SK-N-SH (cell line): Measurements from ENCODE around the gene DMBT1. TPM values are rescaled to one million over a fixed set of nuclear protein-coding genes. Genes with fewer than 3 reads are reported as not detected.

ENCODE experiments used
- CTCF ChIA-PET: fragments of 300-600, 350-600 bp; formaldehyde crosslinking; extraction: SDS; loops from one replicate; lab custom pipeline; 2021; lab: Yijun Ruan, JAX
- POLR2A ChIA-PET: fragments of 350-600 bp; sonication (Branson Sonifier 250); formaldehyde crosslinking; extraction: SDS; loops from one replicate; lab custom pipeline; 2020; ENCODE audit warnings: antibody characterized with exemption, inconsistent platforms; lab: Yijun Ruan, JAX
- DNase-seq: peaks from one replicate; pipeline ENCODE4 v3.0.0; 2012
- H2AFZ ChIP-seq: fragments of 200-600 bp; sonication (generic); 2 replicates; pipeline ENCODE4 v1.8.1; 2016; ENCODE audit warnings: antibody characterized with exemption, mild to moderate bottlenecking, low read depth
- H3F3A ChIP-seq: fragments of 200-600 bp; sonication (generic); replicated peaks from 2 replicates; pipeline ENCODE3; 2016; ENCODE audit warnings: antibody characterized with exemption, mild to moderate bottlenecking; ENCODE audit not compliant: insufficient read depth
- H3K27ac ChIP-seq, 2 experiments: fragments of 200-500 bp in 1 of 2; fragments of 200-600 bp in 1 of 2; sonication (Bioruptor generic) in 1 of 2; sonication (generic), shearing (Covaris generic) in 1 of 2; 2 replicates each; pipeline versions ENCODE4 v1.5.1 to v1.6.1; 2014 to 2016; ENCODE audit warnings: low read depth in 2 of 2, inconsistent platforms in 1 of 2, low read length in 1 of 2, mild to moderate bottlenecking in 1 of 2, mixed read lengths in 1 of 2
- H3K27me3 ChIP-seq: fragments of 200-600 bp; sonication (generic), shearing (Covaris generic); 2 replicates; pipeline ENCODE4 v1.6.1; 2016; ENCODE audit warnings: mixed run types; ENCODE audit not compliant: insufficient read depth
- H3K36me3 ChIP-seq, 2 experiments: fragments of 200-500 bp in 1 of 2; fragments of 200-600 bp in 1 of 2; sonication (Bioruptor generic) in 1 of 2; sonication (generic) in 1 of 2; replicated peaks in 1 of 2; 2 replicates each; pipeline versions ENCODE3 to v1.5.1; 2014 to 2016; ENCODE audit warnings: low read length in 1 of 2, mild to moderate bottlenecking in 1 of 2; ENCODE audit not compliant: insufficient read depth in 2 of 2, control insufficient read depth in 1 of 2
- H3K4me1 ChIP-seq, 2 experiments: fragments of 200-500 bp in 1 of 2; fragments of 200-600 bp in 1 of 2; sonication (Bioruptor generic) in 1 of 2; sonication (generic), shearing (Covaris generic) in 1 of 2; 2 replicates each; pipeline versions ENCODE4 v1.5.1 to v1.6.1; 2014 to 2016; ENCODE audit warnings: low read depth in 1 of 2, low read length in 1 of 2, mixed run types in 1 of 2; ENCODE audit not compliant: insufficient read depth in 2 of 2, control insufficient read depth in 1 of 2
- H3K4me2 ChIP-seq: fragments of 200-600 bp; sonication (generic), shearing (Covaris generic); 2 replicates; pipeline ENCODE4 v1.6.1; 2017; ENCODE audit warnings: mixed run types
- H3K4me3 ChIP-seq, 2 experiments: fragments of 200-500 bp in 1 of 2; fragments of 200-600 bp in 1 of 2; sonication (Bioruptor generic) in 1 of 2; sonication (generic), shearing (Covaris generic) in 1 of 2; 2 replicates each; pipeline versions ENCODE4 v1.5.1 to v1.8.1; 2014 to 2016; ENCODE audit warnings: low read depth in 2 of 2, inconsistent platforms in 1 of 2, low read length in 1 of 2, mild to moderate bottlenecking in 1 of 2, mixed read lengths in 1 of 2, moderate library complexity in 1 of 2
- H3K79me2 ChIP-seq: fragments of 200-600 bp; sonication (generic); 2 replicates; pipeline ENCODE4 v1.8.1; 2017; ENCODE audit warnings: mild to moderate bottlenecking; ENCODE audit not compliant: insufficient read depth
- H3K9ac ChIP-seq: fragments of 200-600 bp; sonication (generic); 2 replicates; pipeline ENCODE4 v1.6.1; 2017; ENCODE audit warnings: mixed run types
- H3K9me2 ChIP-seq: fragments of 200-600 bp; sonication (generic); 2 replicates; pipeline ENCODE4 v1.6.1; 2017; ENCODE audit warnings: mixed run types
- H3K9me3 ChIP-seq: fragments of 200-600 bp; sonication (generic); 2 replicates; pipeline ENCODE4 v1.6.1; 2017; ENCODE audit warnings: mixed run types, mild to moderate bottlenecking, moderate library complexity
- H4K20me1 ChIP-seq: fragments of 200-600 bp; sonication (generic); 2 replicates; pipeline ENCODE4 v1.6.1; 2017; ENCODE audit warnings: mild to moderate bottlenecking, mixed run types; ENCODE audit not compliant: insufficient read depth
- CHD2 ChIP-seq: fragments of 150-350 bp; IDR thresholded peaks from 2 replicates; pipeline ENCODE4 v1.6.1; 2018; ENCODE audit warnings: low read length; ENCODE audit not compliant: partially characterized antibody
- EZH2phosphoT487 ChIP-seq: fragments of 200-600 bp; sonication (generic); IDR thresholded peaks from 2 replicates; pipeline ENCODE4 v1.6.1; 2017; ENCODE audit warnings: low read depth, mixed run types, mild to moderate bottlenecking, antibody characterized with exemption, moderate library complexity, borderline replicate concordance
- FOXM1 ChIP-seq: IDR thresholded peaks from 2 replicates; pipeline ENCODE4 v1.4.0; 2012; ENCODE audit warnings: low read depth, mild to moderate bottlenecking
- GABPA ChIP-seq: IDR thresholded peaks from 2 replicates; pipeline ENCODE4 v1.4.0; 2012; ENCODE audit warnings: low read depth, mild to moderate bottlenecking
- GATA2 ChIP-seq: sonication (generic); formaldehyde crosslinking; IDR thresholded peaks from 2 replicates; pipeline ENCODE4 v1.5.0; 2020; ENCODE audit warnings: mild to moderate bottlenecking, missing genetic modification reagents
- JUND ChIP-seq: IDR thresholded peaks from 2 replicates; pipeline ENCODE4 v1.4.0; 2012
- NRF1 ChIP-seq: IDR thresholded peaks from 2 replicates; pipeline ENCODE4 v1.6.1; 2012; ENCODE audit warnings: low read depth, mild to moderate bottlenecking, low read length
- RFX5 ChIP-seq: IDR thresholded peaks from 2 replicates; pipeline ENCODE4 v1.6.1; 2012; ENCODE audit warnings: mild to moderate bottlenecking, improper control_type of control experiment, low read length
- RXRA ChIP-seq: IDR thresholded peaks from 2 replicates; pipeline ENCODE4 v1.4.0; 2012; ENCODE audit warnings: low read depth, mild to moderate bottlenecking, borderline replicate concordance
- SIN3A ChIP-seq: IDR thresholded peaks from 2 replicates; pipeline ENCODE4 v1.6.1; 2012; ENCODE audit warnings: low read depth, mild to moderate bottlenecking, low read length, moderate library complexity, borderline replicate concordance
- TCF12 ChIP-seq: IDR thresholded peaks from 2 replicates; pipeline ENCODE4 v1.4.0; 2012
- WGBS: methylation state at CpG from one replicate; pipeline ENCODE4 v1.1.6; 2017; ENCODE audit warnings: low lambda C conversion rate; 5-methylcytosine and 5-hydroxymethylcytosine counted together
- polyA plus RNA-seq, 3 experiments: library from polyadenylated mRNA; depleted of rRNA; stranded (reverse); fragments of >200 nt; gene quantifications; 2 replicates each; pipeline ENCODE4 v1.2.3, GENCODE V29; 2012
- TF ChIP-seq, protein P1 (sequence below): IDR thresholded peaks from 2 replicates; pipeline ENCODE4 v1.4.0; 2012; ENCODE audit warnings: low read depth
- TF ChIP-seq, protein P2 (sequence below): IDR thresholded peaks from 2 replicates; pipeline ENCODE4 v1.4.0; 2012; ENCODE audit warnings: low read depth, borderline replicate concordance
- TF ChIP-seq, protein P3 (sequence below): IDR thresholded peaks from 2 replicates; pipeline ENCODE4 v1.6.1; 2012; ENCODE audit warnings: mild to moderate bottlenecking, low read depth, low read length, moderate library complexity
- TF ChIP-seq, protein P4 (sequence below): fragments of 150-350 bp; IDR thresholded peaks from 2 replicates; pipeline ENCODE4 v1.6.1; 2016; ENCODE audit warnings: mild to moderate bottlenecking, low read depth, low read length
- TF ChIP-seq, protein P5 (sequence below): IDR thresholded peaks from 2 replicates; pipeline ENCODE4; 2012

Gene DMBT1
- polyA plus RNA-seq, 1 of the 3 experiments (the other 2 are of a cell fraction) = not detected

DNA sequence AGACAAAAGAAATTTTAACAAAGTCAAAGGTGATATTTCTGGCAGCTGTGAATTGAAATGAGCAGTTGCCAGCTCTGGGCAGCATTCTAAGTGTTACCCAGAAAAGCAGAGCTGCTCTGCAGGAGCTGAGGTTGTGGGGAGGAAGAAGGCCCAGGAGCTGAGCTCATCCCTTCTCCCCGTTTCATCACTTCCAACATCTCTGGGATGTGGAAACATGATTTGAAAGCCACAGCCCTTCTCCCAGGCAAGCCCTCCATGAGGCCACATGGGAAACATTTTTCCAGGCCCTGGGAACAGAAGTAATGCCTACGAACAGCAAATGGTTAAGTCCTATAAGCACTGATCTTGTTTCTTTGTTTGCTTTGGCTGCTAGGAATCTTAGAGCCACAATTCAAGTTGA lies 10.9 kb upstream of the DMBT1 start:
- no peaks in the 10 kb centered on the region for H3K36me3 ChIP-seq
- no peak for DNase-seq
- no peaks in the 10 kb centered on the region for H3F3A ChIP-seq
- H3K9me3 ChIP-seq = no peaks in the 10 kb centered on the region
- H3K9me2 ChIP-seq = no peaks in the 10 kb centered on the region
- no peaks in the 10 kb centered on the region for H4K20me1 ChIP-seq
- H3K79me2 ChIP-seq = no peaks in the 10 kb centered on the region
- CTCF ChIA-PET = no interaction called here
- POLR2A ChIA-PET = no interaction called here
- no peak overlapping the region for H3K4me2 ChIP-seq
- no peaks in the 10 kb centered on the region for H3K27me3 ChIP-seq
- no peak overlapping the region for H3K4me3 ChIP-seq
- H2AFZ ChIP-seq = no peak overlapping the region
- H3K27ac ChIP-seq = no peak overlapping the region
- H3K9ac ChIP-seq = no peak overlapping the region
- no peaks in the 10 kb centered on the region for H3K4me1 ChIP-seq
- WGBS = 61% methylated on average over 2 of the region's 2 CpGs
- TF ChIP-seq, protein P1, sequence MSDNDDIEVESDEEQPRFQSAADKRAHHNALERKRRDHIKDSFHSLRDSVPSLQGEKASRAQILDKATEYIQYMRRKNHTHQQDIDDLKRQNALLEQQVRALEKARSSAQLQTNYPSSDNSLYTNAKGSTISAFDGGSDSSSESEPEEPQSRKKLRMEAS = no peak
- TF ChIP-seq RFX5 (no peak), NRF1 (no peak)

DNA sequence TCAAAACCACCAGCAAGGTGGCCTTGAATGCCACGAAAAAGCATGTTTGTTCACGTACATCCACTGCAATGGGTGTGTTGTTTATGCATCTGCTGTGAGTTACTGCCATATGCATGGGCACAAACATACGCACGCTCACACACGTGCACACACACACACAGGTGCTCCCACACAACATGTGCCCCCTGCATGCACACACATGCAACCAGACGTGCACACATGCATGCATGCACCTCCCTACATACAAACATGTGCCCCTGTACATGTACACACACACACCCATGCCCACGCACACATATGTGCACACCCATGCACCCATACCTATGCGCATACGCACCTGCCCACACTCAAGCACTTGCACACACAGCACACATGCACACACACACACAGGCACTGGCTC lies 10.1 kb upstream of the DMBT1 start:
- Histone ChIP-seq H3K36me3 (no peaks in the 10 kb centered on the region), H3K27ac (no peak overlapping the region), H3K4me3 (no peak overlapping the region), H2AFZ (no peak overlapping the region), H3F3A (no peaks in the 10 kb centered on the region), H3K27me3 (no peaks in the 10 kb centered on the region), H3K9me2 (no peaks in the 10 kb centered on the region), H4K20me1 (no peaks in the 10 kb centered on the region), H3K4me1 (no peaks in the 10 kb centered on the region), H3K9me3 (no peaks in the 10 kb centered on the region), H3K4me2 (no peak overlapping the region), H3K9ac (no peak overlapping the region), H3K79me2 (no peaks in the 10 kb centered on the region)
- WGBS = 76% methylated on average over 5 of the region's 9 CpGs
- no peak for DNase-seq
- TF ChIP-seq FOXM1 = no peak
- TF ChIP-seq, protein P1 = no peak
- TF ChIP-seq SIN3A = no peak
- TF ChIP-seq GATA2 = no peak
- no peak for TF ChIP-seq EZH2phosphoT487
- no peak for TF ChIP-seq TCF12
- no peak for TF ChIP-seq CHD2
- TF ChIP-seq RFX5 = no peak
- TF ChIP-seq, protein P2, sequence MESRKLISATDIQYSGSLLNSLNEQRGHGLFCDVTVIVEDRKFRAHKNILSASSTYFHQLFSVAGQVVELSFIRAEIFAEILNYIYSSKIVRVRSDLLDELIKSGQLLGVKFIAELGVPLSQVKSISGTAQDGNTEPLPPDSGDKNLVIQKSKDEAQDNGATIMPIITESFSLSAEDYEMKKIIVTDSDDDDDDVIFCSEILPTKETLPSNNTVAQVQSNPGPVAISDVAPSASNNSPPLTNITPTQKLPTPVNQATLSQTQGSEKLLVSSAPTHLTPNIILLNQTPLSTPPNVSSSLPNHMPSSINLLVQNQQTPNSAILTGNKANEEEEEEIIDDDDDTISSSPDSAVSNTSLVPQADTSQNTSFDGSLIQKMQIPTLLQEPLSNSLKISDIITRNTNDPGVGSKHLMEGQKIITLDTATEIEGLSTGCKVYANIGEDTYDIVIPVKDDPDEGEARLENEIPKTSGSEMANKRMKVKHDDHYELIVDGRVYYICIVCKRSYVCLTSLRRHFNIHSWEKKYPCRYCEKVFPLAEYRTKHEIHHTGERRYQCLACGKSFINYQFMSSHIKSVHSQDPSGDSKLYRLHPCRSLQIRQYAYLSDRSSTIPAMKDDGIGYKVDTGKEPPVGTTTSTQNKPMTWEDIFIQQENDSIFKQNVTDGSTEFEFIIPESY = no peak
- TF ChIP-seq, protein P3, sequence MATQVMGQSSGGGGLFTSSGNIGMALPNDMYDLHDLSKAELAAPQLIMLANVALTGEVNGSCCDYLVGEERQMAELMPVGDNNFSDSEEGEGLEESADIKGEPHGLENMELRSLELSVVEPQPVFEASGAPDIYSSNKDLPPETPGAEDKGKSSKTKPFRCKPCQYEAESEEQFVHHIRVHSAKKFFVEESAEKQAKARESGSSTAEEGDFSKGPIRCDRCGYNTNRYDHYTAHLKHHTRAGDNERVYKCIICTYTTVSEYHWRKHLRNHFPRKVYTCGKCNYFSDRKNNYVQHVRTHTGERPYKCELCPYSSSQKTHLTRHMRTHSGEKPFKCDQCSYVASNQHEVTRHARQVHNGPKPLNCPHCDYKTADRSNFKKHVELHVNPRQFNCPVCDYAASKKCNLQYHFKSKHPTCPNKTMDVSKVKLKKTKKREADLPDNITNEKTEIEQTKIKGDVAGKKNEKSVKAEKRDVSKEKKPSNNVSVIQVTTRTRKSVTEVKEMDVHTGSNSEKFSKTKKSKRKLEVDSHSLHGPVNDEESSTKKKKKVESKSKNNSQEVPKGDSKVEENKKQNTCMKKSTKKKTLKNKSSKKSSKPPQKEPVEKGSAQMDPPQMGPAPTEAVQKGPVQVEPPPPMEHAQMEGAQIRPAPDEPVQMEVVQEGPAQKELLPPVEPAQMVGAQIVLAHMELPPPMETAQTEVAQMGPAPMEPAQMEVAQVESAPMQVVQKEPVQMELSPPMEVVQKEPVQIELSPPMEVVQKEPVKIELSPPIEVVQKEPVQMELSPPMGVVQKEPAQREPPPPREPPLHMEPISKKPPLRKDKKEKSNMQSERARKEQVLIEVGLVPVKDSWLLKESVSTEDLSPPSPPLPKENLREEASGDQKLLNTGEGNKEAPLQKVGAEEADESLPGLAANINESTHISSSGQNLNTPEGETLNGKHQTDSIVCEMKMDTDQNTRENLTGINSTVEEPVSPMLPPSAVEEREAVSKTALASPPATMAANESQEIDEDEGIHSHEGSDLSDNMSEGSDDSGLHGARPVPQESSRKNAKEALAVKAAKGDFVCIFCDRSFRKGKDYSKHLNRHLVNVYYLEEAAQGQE = no peak
- TF ChIP-seq GABPA = no peak
- no peak for TF ChIP-seq JUND
- TF ChIP-seq, protein P4, sequence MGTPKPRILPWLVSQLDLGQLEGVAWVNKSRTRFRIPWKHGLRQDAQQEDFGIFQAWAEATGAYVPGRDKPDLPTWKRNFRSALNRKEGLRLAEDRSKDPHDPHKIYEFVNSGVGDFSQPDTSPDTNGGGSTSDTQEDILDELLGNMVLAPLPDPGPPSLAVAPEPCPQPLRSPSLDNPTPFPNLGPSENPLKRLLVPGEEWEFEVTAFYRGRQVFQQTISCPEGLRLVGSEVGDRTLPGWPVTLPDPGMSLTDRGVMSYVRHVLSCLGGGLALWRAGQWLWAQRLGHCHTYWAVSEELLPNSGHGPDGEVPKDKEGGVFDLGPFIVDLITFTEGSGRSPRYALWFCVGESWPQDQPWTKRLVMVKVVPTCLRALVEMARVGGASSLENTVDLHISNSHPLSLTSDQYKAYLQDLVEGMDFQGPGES = no peak
- TF ChIP-seq RXRA = no peak
- TF ChIP-seq, protein P5, sequence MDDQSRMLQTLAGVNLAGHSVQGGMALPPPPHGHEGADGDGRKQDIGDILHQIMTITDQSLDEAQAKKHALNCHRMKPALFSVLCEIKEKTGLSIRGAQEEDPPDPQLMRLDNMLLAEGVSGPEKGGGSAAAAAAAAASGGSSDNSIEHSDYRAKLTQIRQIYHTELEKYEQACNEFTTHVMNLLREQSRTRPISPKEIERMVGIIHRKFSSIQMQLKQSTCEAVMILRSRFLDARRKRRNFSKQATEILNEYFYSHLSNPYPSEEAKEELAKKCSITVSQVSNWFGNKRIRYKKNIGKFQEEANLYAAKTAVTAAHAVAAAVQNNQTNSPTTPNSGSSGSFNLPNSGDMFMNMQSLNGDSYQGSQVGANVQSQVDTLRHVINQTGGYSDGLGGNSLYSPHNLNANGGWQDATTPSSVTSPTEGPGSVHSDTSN = no peak
- CTCF ChIA-PET = interaction anchor here (1.0 kb wide), 1 partner anchor 15 kb away, joined by 5 read pairs; no protein-coding TSS in a partner anchor
- POLR2A ChIA-PET = no interaction called here
